ENCODE results near the gene SLC16A13. TPM values are rescaled to one million over a fixed set of nuclear protein-coding genes. Genes with fewer than 3 reads are reported as not detected.

The SLC16A13 gene
- total and polyA plus RNA-seq, 2 of the 4 experiments (the other 2 are of a cell fraction) = 0.18 to 2.3 TPM

DNA sequence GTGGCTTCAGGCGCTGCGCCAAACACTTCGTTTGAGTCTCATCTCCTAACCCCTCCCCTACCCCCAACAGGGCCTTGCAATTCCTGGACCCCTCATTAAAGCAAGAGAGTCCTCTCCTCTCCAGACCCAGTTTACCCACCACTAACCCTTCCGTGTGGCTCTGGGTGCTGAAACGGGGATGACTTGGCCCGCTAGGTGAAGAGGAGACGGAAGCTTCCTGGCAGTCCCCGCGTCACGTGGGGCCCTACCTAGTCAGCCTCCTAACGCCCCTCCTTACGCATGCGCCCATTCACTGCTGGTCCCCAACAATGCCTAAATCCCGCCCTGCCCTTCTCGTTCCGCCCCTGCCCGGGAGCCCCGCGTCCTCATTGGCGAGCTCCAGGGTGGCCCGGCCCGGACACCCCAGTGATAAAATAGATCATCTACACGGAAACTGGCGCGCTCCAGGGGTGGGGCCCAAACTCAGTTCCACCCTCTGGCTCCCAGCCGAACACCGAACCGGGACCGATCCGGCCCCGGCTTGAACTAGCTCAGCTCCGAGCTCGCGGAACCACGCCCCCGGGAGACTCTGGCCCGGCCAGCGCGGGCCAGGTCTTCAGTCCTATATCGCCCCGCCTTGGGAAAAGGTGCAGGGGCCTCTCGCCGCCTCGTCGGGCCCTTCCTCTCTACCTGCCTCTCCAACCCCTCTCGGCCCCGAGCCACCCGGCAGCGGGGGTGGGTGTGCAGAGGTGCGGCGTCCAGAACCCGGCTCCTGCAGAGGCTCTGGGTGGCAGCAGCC, at the start of gene SLC16A13 (continued):
- TF ChIP-seq FOS (IDR thresholded peaks at IDR 0.05; ENCODE audit: low read depth, low read length) = peak; percentile 22; the same call in 1 of the 2 replicates
- peak; percentile 70; the same call in 1 of the 2 replicates for TF ChIP-seq POLR2A (IDR thresholded peaks at IDR 0.05; ENCODE audit: low read depth, low read length)
- TF ChIP-seq RAD21 (IDR thresholded peaks at IDR 0.05; ENCODE audit: low read length) = no peak
- TF ChIP-seq MXI1 (IDR thresholded peaks at IDR 0.05; ENCODE audit: borderline replicate concordance, low read depth, low read length) = no peak
- no peak for TF ChIP-seq NFE2L2 (IDR thresholded peaks at IDR 0.05; ENCODE audit: low read depth, low read length)

DNA sequence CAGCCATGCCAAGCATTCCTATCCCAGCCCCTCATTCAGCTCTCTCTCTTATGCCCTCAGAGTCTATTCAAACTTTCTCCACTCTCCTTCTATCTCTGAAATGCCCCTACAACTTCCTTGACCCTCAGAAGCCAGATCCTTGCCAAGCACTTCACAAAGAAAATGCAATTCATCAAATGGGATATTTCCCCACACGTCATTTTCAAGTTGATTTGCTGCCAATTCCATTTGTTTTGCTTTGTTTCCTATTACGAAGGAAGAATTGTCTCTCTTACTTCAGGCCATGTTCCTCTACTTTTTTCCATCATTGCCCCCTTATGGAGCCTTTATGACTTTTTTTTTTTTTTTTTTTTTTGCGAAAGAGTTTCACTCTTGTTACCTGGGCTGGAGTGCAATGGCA, 49.1 kb upstream of the SLC16A13 start:
- no peaks in the 10 kb centered on the region for H3K4me1 ChIP-seq (ENCODE audit: control insufficient read depth, insufficient read depth, low read length)
- no peak for TF ChIP-seq CHD1 (IDR thresholded peaks at IDR 0.05; ENCODE audit: low read depth, low read length)
- TF ChIP-seq POLR2A (IDR thresholded peaks at IDR 0.05; ENCODE audit: low read depth, low read length) = no peak
- TF ChIP-seq MAZ (IDR thresholded peaks at IDR 0.05; ENCODE audit: borderline replicate concordance, low read depth, low read length) = no peak
- TF ChIP-seq CEBPB (IDR thresholded peaks at IDR 0.05; ENCODE audit: low read depth, low read length) = no peak
- TF ChIP-seq, protein P1, sequence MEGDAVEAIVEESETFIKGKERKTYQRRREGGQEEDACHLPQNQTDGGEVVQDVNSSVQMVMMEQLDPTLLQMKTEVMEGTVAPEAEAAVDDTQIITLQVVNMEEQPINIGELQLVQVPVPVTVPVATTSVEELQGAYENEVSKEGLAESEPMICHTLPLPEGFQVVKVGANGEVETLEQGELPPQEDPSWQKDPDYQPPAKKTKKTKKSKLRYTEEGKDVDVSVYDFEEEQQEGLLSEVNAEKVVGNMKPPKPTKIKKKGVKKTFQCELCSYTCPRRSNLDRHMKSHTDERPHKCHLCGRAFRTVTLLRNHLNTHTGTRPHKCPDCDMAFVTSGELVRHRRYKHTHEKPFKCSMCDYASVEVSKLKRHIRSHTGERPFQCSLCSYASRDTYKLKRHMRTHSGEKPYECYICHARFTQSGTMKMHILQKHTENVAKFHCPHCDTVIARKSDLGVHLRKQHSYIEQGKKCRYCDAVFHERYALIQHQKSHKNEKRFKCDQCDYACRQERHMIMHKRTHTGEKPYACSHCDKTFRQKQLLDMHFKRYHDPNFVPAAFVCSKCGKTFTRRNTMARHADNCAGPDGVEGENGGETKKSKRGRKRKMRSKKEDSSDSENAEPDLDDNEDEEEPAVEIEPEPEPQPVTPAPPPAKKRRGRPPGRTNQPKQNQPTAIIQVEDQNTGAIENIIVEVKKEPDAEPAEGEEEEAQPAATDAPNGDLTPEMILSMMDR (conservative IDR thresholded peaks at IDR 0.05; ENCODE audit: low read depth, low read length) = no peak
- H3K9me3 ChIP-seq (ENCODE audit: control insufficient read depth, insufficient read depth, low read length) = no peaks in the 10 kb centered on the region
- ChIA-PET POLR2A (ENCODE audit: unreplicated experiment) (interaction anchor here (0.6 kb wide), 1 partner anchor 1402 kb away, joined by 3 read pairs; no protein-coding TSS in a partner anchor), CTCF (no interaction called here)
- H3K27me3 ChIP-seq (ENCODE audit: control insufficient read depth, insufficient read depth, low read length) = no peaks in the 10 kb centered on the region; the same call in 1 of the 2 replicates
- no peak overlapping the region for H3K18ac ChIP-seq (ENCODE audit: low read depth, low read length)
- no peak overlapping the region for H3K9ac ChIP-seq (ENCODE audit: low read depth, low read length)
- H3K4me3 ChIP-seq (ENCODE audit: insufficient read depth, low read depth, low read length) = no peak overlapping the region
- H2AK5ac ChIP-seq (ENCODE audit: low read depth, low read length) = no peak overlapping the region
- no peak overlapping the region for H2BK15ac ChIP-seq (ENCODE audit: low read depth, low read length)
- DNase-seq (no peak), ATAC-seq (ENCODE audit: low read depth) (no peak)
- no peak overlapping the region for H3K27ac ChIP-seq (ENCODE audit: insufficient read depth, low read length)
- BruUV-seq (replicated peaks) = no TSS peak
- no peak overlapping the region for H3K56ac ChIP-seq (ENCODE audit: extremely low read depth, insufficient read depth, low read length)
- no peak overlapping the region for H2AK9ac ChIP-seq (replicated peaks; ENCODE audit: low read depth, low read length, poor library complexity)
- no peak overlapping the region for H2BK120ac ChIP-seq (ENCODE audit: low read depth, low read length)
- intact Hi-C loops (cut with micrococcal nuclease) = no loop called here
- no peak overlapping the region for H3K14ac ChIP-seq (replicated peaks; ENCODE audit: low read depth, low read length)
- no peak overlapping the region for H2BK20ac ChIP-seq (ENCODE audit: low read depth, low read length)
- H3K4me2 ChIP-seq (ENCODE audit: low read depth, low read length) = no peak overlapping the region
- H3K9me1 ChIP-seq (ENCODE audit: insufficient read depth, low read length) = no peaks in the 10 kb centered on the region
- H4K5ac ChIP-seq (ENCODE audit: low read depth, low read length) = no peak overlapping the region
- no peaks in the 10 kb centered on the region for H3K36me3 ChIP-seq (ENCODE audit: control insufficient read depth, insufficient read depth, low read length)
- dilution Hi-C loops (cut with HindIII; ENCODE audit: low sequenced_read_pairs, unreplicated experiment) = no loop called here
- H2BK5ac ChIP-seq (ENCODE audit: low read depth, low read length, poor library complexity, severe bottlenecking) = no peak overlapping the region
- H3K4ac ChIP-seq (ENCODE audit: low read depth, low read length) = no peak overlapping the region
- no peaks in the 10 kb centered on the region for H3K79me1 ChIP-seq (ENCODE audit: low read depth in 1 of 2, low read length in 2 of 2)
- no CpG with 5 or more reads among the region's 3 CpGs for WGBS, 2 experiments (ENCODE audit: extremely low coverage in 2 of 2, insufficient read length in 1 of 2)
- in situ Hi-C loops (cut with MboI; ENCODE audit: low sequenced_read_pairs) = no loop called here
- no peak overlapping the region for H4K8ac ChIP-seq (ENCODE audit: low read depth in 2 of 2, low read length in 2 of 2)
- no peaks in the 10 kb centered on the region for H4K20me1 ChIP-seq (ENCODE audit: insufficient read depth, low read length)
- no peak overlapping the region for H4K91ac ChIP-seq (ENCODE audit: insufficient read depth, low read depth, low read length)
- H3K23ac ChIP-seq (ENCODE audit: low read depth, low read length) = no peak overlapping the region
- no peak overlapping the region for H2AFZ ChIP-seq (replicated peaks; ENCODE audit: low read length, poor library complexity)
